Muscle of arm (tissue), 12 donors: Measurements from ENCODE around the gene TDRD1. TPM values are rescaled to one million over a fixed set of nuclear protein-coding genes. Genes with fewer than 3 reads are reported as not detected.

Experiments used
- DNase-seq: peaks from one replicate; pipeline ENCODE4 v3.0.0-alpha.2; 2013
- polyA plus RNA-seq, 12 donors: library from polyadenylated mRNA; unstranded; fragments of 120-200 nt; gene quantifications; one replicate each; pipeline ENCODE4 v1.2.1, GENCODE V29; 2013; ENCODE audit not compliant: insufficient read length in 12 of 12

TDRD1 gene
- polyA plus RNA-seq, 12 donors, result 0.08 to 0.44 (median 0.13) TPM; not detected in 2

DNA sequence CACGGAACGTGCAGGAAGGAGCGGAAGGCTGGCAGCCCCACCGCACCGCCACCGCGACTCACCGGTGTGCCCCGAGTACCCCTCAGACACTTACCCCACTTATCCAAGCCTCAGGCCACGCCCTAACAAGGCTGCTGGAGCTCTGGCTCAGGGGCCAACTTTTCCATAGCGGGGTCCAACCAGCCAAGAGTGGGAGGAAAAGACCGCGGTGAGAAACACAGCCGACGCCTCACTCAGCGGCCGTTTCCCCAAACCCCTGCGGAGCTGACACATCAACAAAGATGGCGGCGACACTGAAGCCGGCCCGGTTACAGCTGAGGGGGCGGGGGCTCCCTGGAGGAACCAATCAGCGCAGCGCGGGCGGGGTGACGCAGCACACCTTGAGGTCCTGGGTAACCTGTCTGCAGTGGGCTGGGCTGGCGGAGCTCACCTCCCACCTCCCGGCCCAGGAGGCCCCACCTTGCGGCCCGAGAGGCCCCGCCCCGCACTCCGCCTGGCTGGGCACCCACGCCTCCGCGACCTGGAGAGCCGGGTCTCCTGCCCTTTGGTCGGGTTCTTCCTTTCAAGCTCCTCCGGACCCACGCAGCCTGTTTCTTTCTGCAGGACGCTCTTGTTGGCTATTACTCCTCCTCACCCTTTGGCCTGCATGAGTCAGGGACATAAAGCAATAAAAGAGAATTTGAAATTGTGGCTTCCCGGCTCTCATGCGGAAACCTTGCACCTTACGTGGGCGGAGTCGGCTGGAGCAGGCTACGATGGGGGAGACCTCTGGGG, 5.0 kb upstream of the TDRD1 start, which contains the start of gene CCDC186:
Gene CCDC186 (minus strand): TSS at position 283 of the 774 bp plus-strand sequence. CDS start 10,935 bp downstream, outside the sequence.
- DNase-seq, result peak; percentile 84

DNA sequence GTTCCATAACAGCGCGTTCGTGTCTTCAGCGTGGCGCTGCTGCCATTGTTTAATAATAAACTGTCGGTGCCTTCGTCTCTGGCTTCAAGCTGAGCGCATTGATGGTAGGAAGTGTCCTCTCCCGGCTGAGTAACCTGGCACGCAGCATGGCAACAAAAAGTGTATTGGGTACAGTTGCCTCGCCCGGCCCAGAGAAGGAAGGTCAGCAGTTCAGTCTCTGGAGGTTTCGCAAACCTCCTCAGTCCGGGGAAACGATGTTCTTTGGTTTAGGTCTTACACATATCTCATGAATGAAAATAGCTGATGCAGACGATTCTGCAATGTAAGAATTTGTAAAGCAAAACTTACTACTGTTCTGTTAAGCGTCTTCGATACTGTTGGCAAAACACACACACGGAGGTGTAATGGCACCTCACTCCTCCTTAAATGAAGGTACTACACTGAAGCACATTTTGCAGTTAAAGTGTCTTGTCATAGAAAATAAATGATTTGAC, 4.4 kb upstream of the TDRD1 start:
- no peak for DNase-seq

DNA sequence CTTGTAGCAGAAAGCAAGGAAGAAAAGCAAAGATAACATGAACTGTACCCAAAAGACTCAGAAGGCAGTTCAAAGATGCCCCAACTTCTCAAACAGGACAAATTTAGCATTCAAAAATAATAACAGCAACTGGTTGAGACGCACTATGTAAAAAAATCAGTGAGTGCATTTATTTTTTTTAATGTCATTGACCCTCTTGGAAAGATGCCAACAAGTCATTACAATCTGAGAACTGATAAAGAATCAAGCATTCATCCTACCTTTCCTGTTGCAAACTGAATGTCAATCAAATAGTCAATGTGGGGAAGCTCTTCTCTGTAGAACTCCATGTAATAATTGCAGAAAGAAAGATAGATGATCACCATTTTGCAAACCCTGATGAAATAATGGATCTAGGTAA, 3.5 kb upstream of the TDRD1 start:
- no peak for DNase-seq

DNA sequence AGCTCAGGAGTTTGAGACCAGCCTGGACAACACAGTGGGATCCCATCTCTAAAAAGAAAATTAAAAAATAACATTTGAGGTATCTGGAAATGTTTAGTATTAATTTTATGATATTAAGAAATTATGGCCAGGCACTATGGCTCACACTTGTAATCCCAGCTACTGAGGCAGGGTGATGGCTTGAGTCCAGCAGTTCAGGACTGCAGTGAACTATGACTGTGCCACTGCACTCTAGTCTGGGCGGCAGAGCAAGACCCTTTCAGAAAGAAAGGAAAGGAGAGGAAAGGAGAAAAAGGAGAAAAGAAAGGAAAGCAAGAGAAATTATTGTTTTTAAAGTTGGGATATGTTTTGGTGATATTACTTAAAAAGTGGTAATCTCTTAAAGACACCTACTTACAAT, 2.6 kb upstream of the TDRD1 start:
- DNase-seq, result no peak

DNA sequence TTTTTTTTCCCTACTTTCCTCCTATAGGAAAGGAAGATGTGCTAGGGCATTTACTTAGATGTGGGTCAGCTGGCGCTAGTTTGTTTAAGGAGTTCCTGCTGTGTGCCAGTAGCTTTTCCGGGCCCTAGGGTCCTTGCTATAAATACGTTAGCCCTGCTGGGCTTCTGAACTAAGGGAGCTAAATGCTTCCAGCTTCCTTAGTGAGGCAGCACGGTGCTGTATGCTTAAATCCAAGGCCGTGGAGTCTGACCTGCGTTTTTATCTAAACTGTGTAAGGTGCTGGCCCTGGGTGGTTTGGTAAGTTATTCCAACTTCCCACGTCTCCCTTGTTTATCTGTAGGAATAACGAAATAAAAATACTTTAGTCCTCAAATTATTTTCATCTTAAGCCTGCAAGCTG, 594 bp downstream of the TDRD1 start:
- no peak for DNase-seq

DNA sequence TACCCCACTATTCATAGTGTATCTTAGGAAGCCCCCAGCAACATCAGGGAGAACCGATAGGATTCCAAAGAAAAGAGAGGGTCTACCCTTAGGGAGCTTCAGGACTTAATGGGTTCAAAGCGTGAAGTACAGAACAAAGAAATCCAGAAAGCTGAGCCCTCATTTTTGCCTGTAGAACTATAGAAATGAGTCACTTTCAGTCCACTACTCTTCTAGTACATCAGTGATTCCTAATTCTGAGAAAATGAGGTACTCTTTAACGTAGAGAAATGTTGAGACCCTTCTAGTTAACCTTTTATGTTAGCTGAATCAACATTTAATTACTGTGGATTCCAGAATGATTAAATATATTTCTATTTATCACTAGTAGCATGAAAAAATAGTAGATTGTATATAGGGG, 1.8 kb downstream of the TDRD1 start:
- no peak for DNase-seq

DNA sequence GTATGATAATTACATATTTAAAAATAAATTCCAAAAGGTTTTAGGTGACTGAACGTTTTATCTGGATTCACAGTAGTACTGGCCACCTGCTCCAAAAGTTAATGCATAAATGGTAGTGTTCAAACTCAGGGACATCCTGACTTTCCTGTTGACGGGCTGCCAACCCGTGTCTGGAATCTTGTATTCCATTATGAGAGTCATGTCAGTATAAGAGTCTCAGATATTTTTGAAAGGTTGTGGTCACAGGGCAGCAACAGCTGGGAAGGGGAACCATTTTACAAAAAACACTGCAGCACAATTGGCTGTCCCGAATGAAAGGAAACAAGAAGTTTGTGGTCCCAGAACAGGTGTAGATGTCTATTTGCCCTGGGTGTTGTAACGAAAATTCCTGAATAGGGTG, 2.8 kb downstream of the TDRD1 start:
- DNase-seq, result peak; percentile 17

DNA sequence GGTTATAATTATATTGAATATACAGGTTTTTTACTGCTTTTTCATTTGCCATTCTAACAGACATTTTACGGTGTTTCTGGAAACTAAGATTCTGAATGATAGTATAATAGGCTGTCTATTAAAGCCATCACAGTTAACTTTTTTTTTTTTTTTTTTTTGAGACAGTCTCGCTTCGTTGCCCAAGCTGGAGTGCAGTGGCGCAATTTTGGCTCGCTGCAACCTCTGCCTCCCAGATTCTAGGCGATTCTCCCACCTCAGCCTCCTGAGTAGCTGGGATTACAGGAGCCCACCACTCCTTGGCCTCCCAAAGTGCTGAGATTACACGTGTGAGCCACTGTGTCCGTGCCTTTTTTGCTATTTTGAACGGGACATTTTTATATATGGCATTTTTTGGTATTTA, 4.4 kb downstream of the TDRD1 start:
- no peak for DNase-seq

DNA sequence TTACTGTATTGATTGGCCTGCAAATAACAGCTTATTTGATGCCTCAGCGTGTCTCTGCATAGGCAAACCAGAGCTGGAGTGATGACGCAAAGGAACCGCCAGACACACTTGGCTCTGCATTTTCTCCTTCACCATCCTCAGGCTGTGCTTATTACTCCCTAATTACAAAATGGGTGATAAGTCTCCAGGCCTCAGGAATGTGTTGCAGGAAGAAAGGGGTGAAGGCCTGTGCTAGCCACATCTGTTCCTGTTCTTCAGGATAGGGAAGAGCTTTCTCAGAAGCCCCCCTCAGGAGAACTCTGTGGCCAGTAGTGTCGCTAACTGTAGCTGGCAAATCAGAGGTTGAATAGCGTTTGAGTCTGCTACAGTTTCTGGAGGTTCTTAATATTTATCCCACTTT, 5.1 kb downstream of the TDRD1 start:
- DNase-seq, result no peak

DNA sequence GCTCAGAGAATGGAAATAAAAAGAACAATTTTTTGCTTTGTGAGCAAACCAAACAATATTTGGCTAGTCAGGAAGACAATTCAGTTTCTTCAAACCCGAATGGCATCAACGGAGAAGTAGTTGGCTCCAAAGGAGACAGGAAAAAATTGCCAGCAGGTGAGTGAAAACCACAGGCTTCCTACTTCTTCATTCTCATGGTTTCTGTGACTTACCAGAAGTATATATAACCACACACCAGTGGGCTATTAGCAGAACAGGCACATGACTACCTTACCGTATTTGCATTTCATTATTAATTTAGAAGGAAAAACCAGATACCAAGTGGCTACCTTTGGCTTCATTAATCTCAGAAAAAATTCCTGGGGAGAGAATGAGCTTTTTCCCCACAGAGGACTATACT, 8.8 kb downstream of the TDRD1 start:
- DNase-seq, result no peak

DNA sequence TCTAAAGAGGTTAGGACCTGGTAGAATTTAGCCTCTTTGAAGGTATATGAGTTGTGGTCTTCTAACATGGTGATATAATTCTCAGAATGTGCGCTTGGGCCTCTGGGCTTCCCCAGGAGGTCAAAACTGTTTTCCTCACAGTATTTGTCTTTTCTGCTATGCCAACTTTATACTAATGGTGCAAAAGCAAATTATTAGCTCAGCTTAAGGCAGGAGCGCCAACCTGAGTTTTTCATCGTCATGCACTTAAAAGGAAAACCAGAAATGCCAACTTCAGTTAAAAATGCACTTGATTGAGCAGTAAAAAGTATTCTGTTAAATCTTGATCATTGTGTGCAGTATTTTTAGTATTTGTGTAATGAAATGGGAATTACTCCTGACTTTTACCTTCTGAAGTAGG, 9.7 kb downstream of the TDRD1 start:
- DNase-seq, result no peak

DNA sequence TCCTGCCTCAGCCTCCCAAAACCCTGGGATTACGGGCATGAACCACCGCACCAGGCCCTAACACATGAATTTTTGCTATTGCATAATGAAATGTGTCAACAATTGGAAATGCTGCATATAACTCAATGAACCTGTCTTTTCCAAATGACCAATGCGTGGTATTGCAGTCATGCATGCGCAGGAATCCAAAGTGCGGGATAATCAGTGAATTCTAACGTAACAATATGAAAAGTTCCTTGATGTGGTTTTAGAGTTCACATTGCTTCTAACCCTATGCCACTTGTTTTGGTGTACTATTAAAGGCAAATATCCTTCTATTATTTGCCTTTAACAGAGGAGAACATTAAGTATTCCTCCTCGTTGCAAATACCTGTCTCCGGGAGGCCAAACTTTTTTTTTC, 10.5 kb downstream of the TDRD1 start:
- no peak for DNase-seq

DNA sequence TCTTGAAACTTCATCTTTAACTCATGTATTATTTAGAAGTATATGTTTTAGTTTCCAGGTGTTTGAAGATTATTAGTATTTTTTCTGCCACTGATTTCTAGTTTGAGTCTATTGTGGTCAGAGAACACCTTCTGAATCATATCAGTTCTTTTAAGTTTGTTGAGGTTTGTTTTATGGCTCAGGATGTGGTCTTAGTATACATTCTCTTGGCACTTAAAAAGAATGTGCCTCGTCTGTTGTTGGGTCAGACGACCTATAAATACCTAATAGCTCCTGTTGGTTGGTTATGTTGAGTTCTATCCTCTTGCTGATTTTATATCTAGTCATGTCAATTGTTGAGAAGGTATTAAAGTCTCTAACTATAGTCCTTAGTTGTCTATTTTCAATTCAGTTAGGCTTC, 15.9 kb downstream of the TDRD1 start:
- DNase-seq, result no peak

DNA sequence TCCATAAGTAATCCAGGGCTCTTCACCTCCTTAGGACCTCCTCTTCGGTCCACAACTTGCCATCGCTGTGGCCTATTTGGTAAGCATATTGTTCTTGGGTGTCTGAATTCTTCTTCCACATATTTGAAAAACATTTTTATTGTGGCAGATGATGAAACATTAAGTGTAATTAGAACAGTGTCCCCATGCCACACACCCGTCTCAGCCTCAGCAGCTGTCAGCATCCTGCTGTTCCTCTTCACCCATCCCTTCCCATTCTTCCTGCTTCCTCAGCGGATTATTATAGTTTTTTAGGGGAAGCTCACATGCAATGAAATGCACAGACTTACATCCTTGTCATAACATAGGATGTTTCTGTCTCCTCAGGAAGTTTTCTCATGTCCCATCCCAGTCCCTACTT, 20.1 kb downstream of the TDRD1 start:
- DNase-seq, result no peak

DNA sequence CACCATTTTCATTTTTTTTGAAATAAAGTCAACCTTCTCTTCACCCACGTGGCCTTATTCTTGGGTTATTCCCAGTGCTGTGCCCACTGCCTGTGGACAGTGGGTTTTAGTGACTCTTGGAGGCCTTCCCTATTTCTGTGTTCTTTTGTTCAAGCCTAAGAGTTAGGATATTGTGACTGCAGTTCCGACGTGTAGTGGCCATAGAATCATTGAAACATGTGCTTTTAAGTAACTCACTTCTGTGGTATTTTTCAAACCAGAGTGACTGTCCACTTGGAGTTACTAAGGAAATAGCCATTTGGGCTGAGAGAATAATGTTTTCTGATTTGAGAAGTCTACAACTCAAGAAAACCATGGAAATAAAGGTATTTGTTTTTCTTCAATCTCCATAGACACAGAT, 23.7 kb downstream of the TDRD1 start:
- no peak for DNase-seq

DNA sequence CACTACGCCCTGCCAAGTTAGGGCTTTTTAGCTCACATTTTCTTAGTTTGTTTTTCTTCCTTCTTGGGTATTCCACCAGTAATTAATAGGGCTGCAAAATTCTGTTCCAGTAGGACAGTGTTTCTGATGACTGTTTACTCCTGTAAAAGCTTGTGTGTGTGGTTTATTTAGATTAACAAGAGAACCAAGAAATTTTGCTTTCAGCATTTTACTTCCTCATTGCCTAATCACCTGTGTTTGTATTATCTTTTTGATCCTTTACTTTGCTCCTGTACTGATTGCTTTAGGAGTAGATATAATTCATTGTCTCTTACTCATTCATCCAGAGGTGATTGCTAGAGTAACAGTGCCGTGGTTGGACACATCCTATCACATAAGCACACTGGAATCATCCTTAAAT, 27.7 kb downstream of the TDRD1 start:
- DNase-seq, result no peak

DNA sequence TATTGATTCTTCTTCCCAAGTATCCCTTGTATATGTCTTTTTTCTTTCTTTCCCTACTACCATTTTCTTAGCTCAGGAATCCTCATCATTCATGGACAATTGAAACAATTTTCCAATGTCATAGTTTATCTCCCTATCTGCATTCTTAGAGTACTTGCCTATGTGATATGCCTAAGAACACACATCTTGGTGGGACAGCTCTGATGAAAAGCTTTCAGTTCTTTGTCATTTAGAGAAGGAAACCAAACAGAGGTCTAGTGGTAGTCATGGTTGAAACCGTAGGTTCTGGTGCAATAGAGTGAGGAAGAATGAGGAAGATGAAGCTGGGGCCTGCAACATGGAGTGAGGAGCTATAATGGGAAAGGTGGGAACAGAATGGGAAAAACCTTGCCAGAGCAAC, 28.2 kb downstream of the TDRD1 start:
- DNase-seq, result no peak

DNA sequence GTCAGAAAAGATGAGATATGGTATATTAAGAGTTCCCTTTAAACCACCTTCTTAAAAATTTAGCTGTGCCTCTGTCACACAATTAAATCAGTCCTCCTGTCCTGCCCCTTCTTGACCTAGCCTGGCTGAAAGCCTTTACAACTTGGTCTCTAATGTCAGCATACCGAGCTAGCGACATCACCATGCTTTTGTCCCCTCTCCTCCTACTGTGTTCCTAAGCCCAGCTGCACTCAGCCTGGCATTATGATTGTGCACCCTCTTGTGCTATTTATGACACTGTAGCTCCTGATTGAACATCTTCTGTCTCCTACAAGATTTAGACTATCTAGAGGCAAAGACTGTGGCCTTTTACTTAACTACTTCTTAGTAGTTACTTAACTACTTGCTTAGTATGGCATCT, 29.2 kb downstream of the TDRD1 start:
- no peak for DNase-seq

DNA sequence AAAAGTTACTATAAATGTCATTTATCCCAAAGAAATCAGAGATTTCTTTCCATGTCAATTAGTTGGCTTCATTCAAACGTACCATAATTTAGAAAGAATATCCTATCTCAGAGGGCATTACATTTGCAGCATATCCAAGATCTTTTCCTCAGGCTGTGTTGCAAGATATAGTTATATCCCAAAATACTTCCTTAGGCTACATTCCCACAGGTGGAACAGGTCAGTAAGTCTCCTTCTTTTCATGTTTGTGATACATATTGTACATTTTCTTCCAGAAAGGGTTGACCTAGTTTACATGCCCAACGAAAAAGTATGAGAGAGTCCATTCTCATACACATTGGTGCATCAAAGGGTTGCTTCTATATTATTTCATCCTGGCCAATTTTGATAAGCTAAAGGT, 33.0 kb downstream of the TDRD1 start:
- DNase-seq, result no peak

DNA sequence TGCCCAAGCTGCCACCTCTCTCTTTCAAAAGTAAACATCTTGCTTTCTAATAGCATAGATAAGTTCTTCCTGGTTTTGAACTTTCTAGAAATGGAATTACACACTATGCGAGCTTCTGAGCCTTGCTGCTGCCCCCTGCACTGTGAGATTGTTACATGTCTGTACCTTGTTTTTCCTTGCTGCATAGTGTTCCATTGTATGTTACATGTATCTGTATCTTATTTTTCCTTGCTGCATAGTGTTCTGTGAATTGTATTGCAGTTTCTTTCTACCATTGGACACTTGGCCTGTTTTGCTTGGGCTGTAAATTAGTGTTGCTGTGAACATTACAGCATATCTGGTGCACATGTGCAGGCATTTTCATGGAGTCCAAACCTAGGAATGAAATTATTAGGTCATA, 35.9 kb downstream of the TDRD1 start:
- no peak for DNase-seq

DNA sequence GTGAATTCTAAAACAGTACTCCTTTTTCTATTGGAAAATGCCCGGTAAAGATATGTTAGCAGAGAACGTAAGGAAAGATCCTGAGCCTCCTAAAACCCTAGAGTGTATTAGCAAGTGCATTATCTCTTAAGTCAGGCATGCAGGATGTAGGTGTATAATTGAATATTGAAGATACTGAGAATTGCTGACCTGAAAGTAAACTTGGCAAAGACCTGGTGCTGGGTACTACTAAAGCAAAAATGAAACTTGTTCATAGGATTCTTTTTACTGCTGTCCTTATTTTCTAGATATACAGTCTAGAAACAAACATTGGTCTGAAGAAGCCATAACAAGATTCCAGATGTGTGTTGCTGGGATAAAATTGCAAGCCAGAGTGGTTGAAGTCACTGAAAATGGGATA, 41.1 kb downstream of the TDRD1 start:
- DNase-seq, result no peak

DNA sequence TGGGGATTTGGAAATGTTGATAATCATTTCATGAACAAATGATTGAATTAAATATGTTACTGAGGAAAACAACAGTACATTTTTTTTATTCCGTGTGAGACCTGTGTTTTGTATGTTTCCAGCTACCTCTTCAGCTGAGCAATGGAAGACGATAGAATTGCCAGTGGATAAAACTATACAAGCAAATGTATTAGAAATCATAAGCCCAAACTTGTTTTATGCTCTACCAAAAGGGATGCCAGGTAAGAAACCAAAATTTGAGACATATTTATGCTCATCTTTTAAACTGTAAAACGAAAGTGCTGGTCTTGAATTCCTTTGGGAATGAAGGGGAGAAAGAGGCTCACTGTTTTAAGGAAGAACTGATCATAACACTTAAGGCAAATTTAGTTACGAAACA, 42.1 kb downstream of the TDRD1 start:
- no peak for DNase-seq

DNA sequence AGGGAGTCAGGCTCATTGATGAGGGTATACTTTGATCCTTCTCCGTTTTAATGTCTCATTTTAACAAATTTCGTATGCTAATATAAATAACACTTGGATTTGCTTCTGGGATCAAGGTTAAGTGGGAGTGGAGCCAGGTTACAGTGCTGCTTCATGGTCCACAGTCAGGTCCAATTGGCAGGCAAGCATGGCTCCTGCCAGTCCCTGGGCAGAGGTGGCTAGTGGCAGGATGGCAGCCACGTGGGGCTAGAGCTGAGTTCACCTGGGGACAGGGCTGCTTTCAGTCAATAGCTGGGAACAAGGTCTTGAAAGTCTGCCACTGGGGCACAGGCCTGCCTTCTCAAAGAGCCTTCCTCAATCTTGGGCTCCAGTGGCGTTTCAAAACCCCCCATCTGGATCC, 43.9 kb downstream of the TDRD1 start:
- DNase-seq, result no peak

DNA sequence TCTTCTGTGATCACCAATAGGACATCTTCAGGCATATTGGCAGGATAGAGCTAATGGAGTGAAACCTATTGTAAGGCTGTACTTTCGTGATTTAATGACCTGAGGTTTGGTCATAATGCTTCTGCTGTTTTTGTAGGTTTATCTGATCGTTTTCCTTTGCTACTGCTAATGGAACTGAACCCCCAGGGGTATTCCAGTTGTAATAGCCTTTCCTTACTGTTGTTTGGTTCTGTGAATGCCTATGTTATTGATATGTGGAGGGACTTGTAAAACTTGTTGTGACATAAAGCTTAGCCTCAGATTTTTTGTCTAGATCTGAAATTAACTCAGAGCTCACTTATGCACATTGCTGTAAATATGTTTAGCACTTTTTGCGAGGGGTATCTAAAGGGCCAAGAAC, 49.0 kb downstream of the TDRD1 start:
- DNase-seq, result no peak
